GM12873 (cell line): ENCODE data around the gene PER1.

ENCODE experiments used
- TF ChIP-seq, protein P1 (sequence below): IDR thresholded peaks from 2 replicates; pipeline ENCODE4 v1.5.1; 2012; ENCODE audit warnings: low read depth, mild to moderate bottlenecking, moderate library complexity, low read length, control low read depth; ENCODE audit not compliant: insufficient read depth; ENCODE audit errors: missing control alignments

The PER1 gene

DNA sequence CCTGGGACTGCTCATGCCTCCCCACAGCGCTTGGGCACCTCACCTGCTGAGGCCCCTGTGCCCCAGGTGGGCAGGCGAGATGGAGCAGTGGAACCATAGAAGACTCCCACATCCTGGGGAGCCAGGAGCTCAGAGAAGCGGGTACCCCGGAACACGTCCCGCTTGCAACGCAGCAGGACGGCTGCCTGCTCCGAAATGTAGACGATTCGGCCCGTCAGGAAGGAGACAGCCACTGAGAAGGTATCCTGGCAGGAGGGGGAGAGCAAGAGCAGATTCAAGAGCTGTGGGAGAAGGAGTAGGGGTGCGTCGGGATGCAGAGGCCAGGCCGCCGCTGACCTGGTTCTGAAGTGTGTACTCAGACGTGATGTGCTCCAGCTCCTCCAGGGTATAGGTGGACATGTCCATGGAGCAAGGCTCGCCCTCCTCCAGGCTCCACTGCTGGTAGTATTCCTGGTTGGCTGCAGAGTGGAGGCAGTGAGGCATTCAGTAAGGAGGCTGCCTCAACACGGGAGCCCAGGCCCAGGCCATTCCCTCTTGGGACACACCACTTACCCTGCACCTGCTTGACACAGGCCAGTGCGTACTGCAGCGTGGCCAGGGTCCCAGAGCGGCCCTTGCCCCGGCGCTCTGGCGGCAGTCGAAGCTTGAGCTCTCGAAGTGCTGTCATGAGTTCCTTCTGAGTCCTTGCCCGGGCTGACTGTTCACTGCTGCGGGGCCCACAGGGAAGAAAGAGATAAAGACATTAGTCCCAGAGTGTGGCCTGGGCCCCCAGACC is 2.6 kb downstream of the PER1 start:
- TF ChIP-seq, protein P1, sequence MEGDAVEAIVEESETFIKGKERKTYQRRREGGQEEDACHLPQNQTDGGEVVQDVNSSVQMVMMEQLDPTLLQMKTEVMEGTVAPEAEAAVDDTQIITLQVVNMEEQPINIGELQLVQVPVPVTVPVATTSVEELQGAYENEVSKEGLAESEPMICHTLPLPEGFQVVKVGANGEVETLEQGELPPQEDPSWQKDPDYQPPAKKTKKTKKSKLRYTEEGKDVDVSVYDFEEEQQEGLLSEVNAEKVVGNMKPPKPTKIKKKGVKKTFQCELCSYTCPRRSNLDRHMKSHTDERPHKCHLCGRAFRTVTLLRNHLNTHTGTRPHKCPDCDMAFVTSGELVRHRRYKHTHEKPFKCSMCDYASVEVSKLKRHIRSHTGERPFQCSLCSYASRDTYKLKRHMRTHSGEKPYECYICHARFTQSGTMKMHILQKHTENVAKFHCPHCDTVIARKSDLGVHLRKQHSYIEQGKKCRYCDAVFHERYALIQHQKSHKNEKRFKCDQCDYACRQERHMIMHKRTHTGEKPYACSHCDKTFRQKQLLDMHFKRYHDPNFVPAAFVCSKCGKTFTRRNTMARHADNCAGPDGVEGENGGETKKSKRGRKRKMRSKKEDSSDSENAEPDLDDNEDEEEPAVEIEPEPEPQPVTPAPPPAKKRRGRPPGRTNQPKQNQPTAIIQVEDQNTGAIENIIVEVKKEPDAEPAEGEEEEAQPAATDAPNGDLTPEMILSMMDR = no peak

DNA sequence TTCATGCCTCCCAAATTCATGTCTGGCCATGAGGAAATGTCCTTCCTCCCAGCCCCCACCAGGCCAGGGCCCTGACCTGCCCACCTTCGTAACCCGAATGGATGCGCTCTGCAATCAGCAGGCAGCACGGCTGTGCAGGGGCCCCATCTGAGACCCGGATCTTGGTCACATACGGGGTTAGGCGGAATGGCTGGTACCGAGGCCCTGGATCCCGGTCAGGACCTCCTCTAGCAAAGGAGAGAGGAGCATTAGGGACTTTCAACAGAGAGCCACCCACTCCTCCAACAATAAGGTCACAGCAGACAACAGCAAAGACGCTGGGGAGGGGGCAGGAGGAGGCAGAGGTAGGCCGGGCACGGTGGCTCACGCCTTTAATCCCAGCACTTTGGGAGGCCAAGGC is 3.6 kb downstream of the PER1 start:
- TF ChIP-seq, protein P1 = no peak

DNA sequence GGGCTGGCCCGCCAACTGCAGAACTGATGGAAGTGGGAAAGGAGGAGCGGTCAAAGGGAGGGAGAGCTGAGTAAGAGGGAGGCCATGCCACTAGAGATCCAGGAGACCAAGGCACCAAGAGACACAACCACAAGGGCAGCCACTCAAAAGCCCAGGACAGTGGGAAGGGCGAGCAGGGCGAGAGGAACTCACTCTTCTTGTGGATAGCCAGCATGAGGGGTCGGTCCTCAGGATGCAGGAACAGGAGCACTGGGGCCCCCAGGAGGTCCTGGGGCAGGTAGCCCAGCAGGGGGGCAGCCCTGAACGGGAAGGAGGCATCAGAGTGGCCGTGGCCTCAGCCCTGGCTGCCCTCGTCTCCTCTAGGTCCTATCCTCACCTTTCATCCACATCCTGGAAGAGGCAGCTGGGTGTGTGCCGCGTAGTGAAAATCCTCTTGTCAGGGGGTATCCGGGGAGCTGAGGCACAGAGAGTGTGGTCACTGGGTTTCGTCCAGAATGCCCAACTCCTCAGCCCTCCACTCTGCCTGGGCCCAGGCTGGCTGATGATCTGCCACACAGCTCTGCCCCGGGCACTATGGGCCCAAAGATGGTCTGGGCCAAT is 4.3 kb downstream of the PER1 start:
- TF ChIP-seq, protein P1 = no peak

DNA sequence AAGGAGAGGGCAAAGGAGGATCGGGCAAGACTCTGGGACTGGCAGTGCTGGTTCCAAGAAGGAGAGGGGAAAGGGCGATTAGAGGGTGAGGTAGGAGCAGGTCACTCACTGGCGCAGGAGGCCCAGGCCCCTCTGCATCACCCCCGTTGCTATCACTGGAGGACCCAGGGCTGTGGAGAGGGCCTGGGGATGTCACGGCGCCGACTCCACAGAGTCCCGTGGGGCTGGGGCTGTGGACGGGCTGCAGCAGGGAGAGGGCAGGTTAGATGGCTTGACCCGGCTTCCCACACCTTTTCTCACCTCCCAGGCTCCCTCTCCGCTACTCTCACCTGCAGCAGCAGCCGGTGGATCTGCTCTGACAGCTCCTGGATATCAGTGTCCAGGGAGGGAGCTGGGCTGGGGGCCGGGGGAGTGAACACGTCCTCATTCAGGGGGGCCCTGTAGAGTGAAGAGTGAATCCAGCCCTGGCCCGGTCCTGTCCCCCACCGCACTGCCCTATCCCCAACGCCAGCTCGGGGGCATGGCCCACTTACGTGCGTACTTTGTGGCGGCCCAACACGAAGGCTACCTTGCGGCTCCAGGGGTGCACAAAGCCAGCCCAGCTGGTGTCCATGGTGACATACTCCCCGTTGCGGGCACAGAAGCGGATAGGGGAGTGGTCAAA is 4.9 kb downstream of the PER1 start:
- TF ChIP-seq, protein P1 = no peak

DNA sequence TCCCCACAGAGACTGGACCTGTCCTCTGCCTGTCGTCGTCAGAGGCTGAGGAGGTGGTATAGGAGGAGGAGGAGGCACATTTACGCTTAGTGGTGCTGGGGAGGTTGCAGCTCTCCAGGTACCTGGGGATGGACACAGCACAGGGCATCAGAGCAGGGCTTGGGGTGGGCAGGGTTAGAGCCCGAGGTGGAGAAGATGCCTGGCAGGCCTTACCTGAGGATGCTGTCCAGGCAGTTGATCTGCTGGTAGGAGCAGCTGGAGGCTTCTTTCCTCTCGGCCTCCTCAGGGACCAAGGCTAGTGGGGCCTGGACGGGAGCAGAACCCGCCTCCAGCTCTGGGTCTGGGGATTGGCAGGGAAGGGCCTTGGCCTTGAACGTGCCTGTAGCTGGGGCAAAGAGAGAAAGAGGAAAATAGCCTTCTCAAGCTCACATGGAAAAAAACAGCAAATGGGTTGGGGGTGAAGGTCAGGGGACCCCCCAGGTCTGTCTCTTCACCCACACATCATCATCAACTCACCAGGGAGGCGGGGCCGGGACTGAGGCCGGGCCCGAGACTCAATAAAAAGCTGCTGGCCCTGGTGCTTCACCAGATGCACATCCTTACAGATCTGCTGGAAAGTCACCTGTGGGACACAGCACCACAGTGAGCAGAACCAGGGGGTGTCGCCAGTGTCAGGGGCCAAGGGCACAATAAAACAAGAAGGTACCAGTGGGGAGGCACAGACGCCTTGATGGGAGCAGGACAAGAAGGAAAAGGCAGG is 5.6 kb downstream of the PER1 start:
- TF ChIP-seq, protein P1 = no peak

DNA sequence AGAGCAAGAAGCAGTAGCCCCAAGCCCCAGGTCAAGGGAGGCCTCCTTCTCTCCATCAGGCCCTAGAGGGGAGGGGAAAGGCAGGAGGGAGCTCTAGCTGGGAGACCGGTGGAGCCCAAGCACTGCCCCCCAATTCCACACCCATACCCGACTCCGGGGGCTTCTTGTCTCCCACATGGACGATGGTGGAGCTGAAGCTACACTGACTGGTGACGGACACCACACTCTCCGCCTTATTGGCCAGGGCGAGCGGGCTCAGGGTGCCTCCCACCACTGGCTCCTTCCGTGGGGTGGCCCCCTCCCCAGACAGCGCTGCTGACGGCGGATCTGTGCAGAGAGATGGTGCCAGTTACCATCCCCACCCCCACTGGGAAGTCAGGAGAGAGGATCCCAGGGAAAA is 6.4 kb downstream of the PER1 start:
- TF ChIP-seq, protein P1 = no peak
